ENCODE data around the gene RNPS1. TPM values are rescaled to one million over a fixed set of nuclear protein-coding genes. Genes with fewer than 3 reads are reported as not detected.

Gene RNPS1
- total and polyA plus RNA-seq, 9 of the 15 experiments (the other 6 are each of a cell fraction or from before 2014, with no cell fraction given), result 44.9 to 338 (median 202) TPM

- TF ChIP-seq, protein P1, sequence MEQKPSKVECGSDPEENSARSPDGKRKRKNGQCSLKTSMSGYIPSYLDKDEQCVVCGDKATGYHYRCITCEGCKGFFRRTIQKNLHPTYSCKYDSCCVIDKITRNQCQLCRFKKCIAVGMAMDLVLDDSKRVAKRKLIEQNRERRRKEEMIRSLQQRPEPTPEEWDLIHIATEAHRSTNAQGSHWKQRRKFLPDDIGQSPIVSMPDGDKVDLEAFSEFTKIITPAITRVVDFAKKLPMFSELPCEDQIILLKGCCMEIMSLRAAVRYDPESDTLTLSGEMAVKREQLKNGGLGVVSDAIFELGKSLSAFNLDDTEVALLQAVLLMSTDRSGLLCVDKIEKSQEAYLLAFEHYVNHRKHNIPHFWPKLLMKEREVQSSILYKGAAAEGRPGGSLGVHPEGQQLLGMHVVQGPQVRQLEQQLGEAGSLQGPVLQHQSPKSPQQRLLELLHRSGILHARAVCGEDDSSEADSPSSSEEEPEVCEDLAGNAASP (IDR thresholded peaks at IDR 0.05), result no peak
- TF ChIP-seq TAF9B (IDR thresholded peaks at IDR 0.05; ENCODE audit: partially characterized antibody) (no peak), E2F5 (CRISPR knock-in tag; IDR thresholded peaks at IDR 0.05) (peak; percentile 18; the same call in 1 of the 2 replicates), GABPB2 (CRISPR knock-in tag; conservative IDR thresholded peaks at IDR 0.05) (no peak), CBX8 (IDR thresholded peaks at IDR 0.05; ENCODE audit: borderline replicate concordance, extremely low read depth, low read depth, low read length, poor library complexity, severe bottlenecking) (no peak), CCAR2 (IDR thresholded peaks at IDR 0.05; ENCODE audit: low read depth, low read length) (no peak), ZNF316 (IDR thresholded peaks at IDR 0.05) (no peak), TFAM (CRISPR knock-in tag; conservative IDR thresholded peaks at IDR 0.05) (no peak), IRF2 (CRISPR knock-in tag; IDR thresholded peaks at IDR 0.05) (peak; percentile 22; the same call in 1 of the 2 replicates), CGGBP1 (CRISPR knock-in tag; IDR thresholded peaks at IDR 0.05) (no peak), PHB (CRISPR knock-in tag; IDR thresholded peaks at IDR 0.05) (no peak), STAT5B (CRISPR knock-in tag; IDR thresholded peaks at IDR 0.05) (no peak), POU5F1 (IDR thresholded peaks at IDR 0.05; ENCODE audit: borderline replicate concordance, low read depth, low read length, partially characterized antibody) (no peak), RBM17 (IDR thresholded peaks at IDR 0.05; ENCODE audit: borderline replicate concordance, low read depth, low read length) (no peak), CHD1 (IDR thresholded peaks at IDR 0.05; ENCODE audit: low read length) (peak; percentile 90), ZNF445 (CRISPR knock-in tag; IDR thresholded peaks at IDR 0.05; ENCODE audit: low read depth) (no peak), RAD51 (IDR thresholded peaks at IDR 0.05; ENCODE audit: borderline replicate concordance, low read depth) (no peak), IFI16 (CRISPR knock-in tag; IDR thresholded peaks at IDR 0.05) (no peak), ILF3 (IDR thresholded peaks at IDR 0.05; ENCODE audit: borderline replicate concordance) (no peak), HNRNPL (IDR thresholded peaks at IDR 0.05; ENCODE audit: low read depth, low read length) (no peak), ADNP (tag; IDR thresholded peaks at IDR 0.05) (no peak), CHCHD3 (CRISPR knock-in tag; IDR thresholded peaks at IDR 0.05) (no peak), COPS2 (conservative IDR thresholded peaks at IDR 0.05) (no peak), L3MBTL2 (IDR thresholded peaks at IDR 0.05) (no peak)
Measured at GRCh38 chr16:2213817-2214718, 53.9 kb downstream of the RNPS1 start (continued).

All from K562 (cell line).